ENCODE results near the gene TLR4.

Gene TLR4

GRCh38 chr9:117704024-117704575 lies at the start of gene TLR4:
Gene TLR4, plus strand, starts transcription at chr9:117704403. Its CDS starts 70 bp downstream, at chr9:117704473.
- DNase-seq, result peak; percentile 69 to 72

GRCh38 chr9:117656002-117656401 lies 48.2 kb upstream of the TLR4 start:
- no peak for DNase-seq

GRCh38 chr9:117662651-117663050 lies 41.6 kb upstream of the TLR4 start:
- no peak for DNase-seq

GRCh38 chr9:117664419-117664818 lies 39.8 kb upstream of the TLR4 start:
- no peak for DNase-seq

- DNase-seq, result no peak
Observed at GRCh38 chr9:117665601-117666385, 38.4 kb upstream of the TLR4 start.

- no peak for DNase-seq
Observed at GRCh38 chr9:117671468-117671867, 32.7 kb upstream of the TLR4 start.

- no peak for DNase-seq
Observed at GRCh38 chr9:117672369-117672768, 31.8 kb upstream of the TLR4 start.

GRCh38 chr9:117677572-117677971 lies 26.6 kb upstream of the TLR4 start:
- DNase-seq, result no peak

- no peak for DNase-seq
Observed at GRCh38 chr9:117678871-117679270, 25.3 kb upstream of the TLR4 start.

GRCh38 chr9:117679416-117679815 lies 24.8 kb upstream of the TLR4 start:
- no peak for DNase-seq

- DNase-seq, result no peak
Observed at GRCh38 chr9:117681888-117682287, 22.3 kb upstream of the TLR4 start.

GRCh38 chr9:117682955-117683710 lies 21.1 kb upstream of the TLR4 start:
- DNase-seq, result no peak

GRCh38 chr9:117687532-117687931 lies 16.7 kb upstream of the TLR4 start:
- DNase-seq, result no peak

GRCh38 chr9:117691367-117691766 lies 12.8 kb upstream of the TLR4 start:
- no peak for DNase-seq

GRCh38 chr9:117696154-117696553 lies 8.0 kb upstream of the TLR4 start:
- DNase-seq, result no peak

- DNase-seq, result no peak
Observed at GRCh38 chr9:117697046-117697445, 7.2 kb upstream of the TLR4 start.

- no peak for DNase-seq
Observed at GRCh38 chr9:117703537-117703936, 666 bp upstream of the TLR4 start.

GRCh38 chr9:117704597-117704996 lies 394 bp downstream of the TLR4 start:
- peak in 1 of 2 experiments; percentile 20 for DNase-seq

GRCh38 chr9:117705386-117705785 lies 1.2 kb downstream of the TLR4 start:
- DNase-seq, result no peak

- DNase-seq, result no peak
Observed at GRCh38 chr9:117706421-117707116, 2.4 kb downstream of the TLR4 start.

- no peak for DNase-seq
Observed at GRCh38 chr9:117707561-117707960, 3.4 kb downstream of the TLR4 start.

- DNase-seq, result no peak
Observed at GRCh38 chr9:117709936-117710335, 5.7 kb downstream of the TLR4 start.

GRCh38 chr9:117714282-117714681 lies 10.1 kb downstream of the TLR4 start:
- no peak for DNase-seq

Measured in Kasumi-1 (cell line).